ENCODE data around the gene FRAS1. TPM values are rescaled to one million over a fixed set of nuclear protein-coding genes. Genes with fewer than 3 reads are reported as not detected.

Gene FRAS1
- polyA plus RNA-seq, 2 of the 4 experiments (the other 2 are of a cell fraction), result 2.3 to 5.8 TPM

DNA sequence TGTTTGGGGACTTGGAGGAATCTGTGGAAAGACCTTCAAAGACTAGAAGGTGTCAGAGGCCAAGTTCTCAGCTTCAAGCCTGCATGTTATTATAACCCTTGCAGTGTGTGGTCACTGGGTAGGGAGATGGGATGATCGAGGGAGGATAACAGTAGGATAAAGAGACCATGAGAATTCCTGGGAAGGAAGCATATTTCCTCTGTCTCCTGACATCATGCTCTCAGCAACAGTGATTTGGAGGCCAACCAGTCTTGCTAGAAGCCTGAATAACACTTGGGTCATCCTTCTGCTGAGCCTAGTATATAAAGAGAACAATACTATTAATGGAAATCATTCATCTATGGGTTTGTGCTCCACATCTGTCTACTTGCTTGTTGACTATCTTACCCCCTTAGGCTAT lies 453.6 kb downstream of the FRAS1 start:
- FAIRE-seq, result no peak
- POLR2A ChIA-PET, result no interaction called here
- 6% methylated on average over 1 of the region's 1 CpG for WGBS (ENCODE audit: missing lambda C conversion rate)
- Histone ChIP-seq H3K4me2 (no peak overlapping the region), H3K4me1 (no peaks in the 10 kb centered on the region), H3K9me3 (no peaks in the 10 kb centered on the region), H3K27ac (no peak overlapping the region), H3K4me3 (no peak overlapping the region)
- CTCF ChIA-PET, result no interaction called here
- DNase-seq (ENCODE audit: low read depth in 1 of 2, low spot score in 1 of 2), result no peak
- ATAC-seq, result no peak
- TF ChIP-seq POLR2A (IDR thresholded peaks at IDR 0.05; ENCODE audit: low read length), result no peak
- no peak for TF ChIP-seq NPAS2 (CRISPR knock-in tag; IDR thresholded peaks at IDR 0.05; ENCODE audit: borderline replicate concordance)
- TF ChIP-seq KDM1A (IDR thresholded peaks at IDR 0.05; ENCODE audit: low read depth), result no peak
- TF ChIP-seq HEYL (CRISPR knock-in tag; IDR thresholded peaks at IDR 0.05), result no peak
- no peak for TF ChIP-seq CHD4 (IDR thresholded peaks at IDR 0.05; ENCODE audit: borderline replicate concordance)
- no peak for TF ChIP-seq CBX8 (IDR thresholded peaks at IDR 0.05)
- TF ChIP-seq JUNB (IDR thresholded peaks at IDR 0.05), result no peak
- no peak for TF ChIP-seq E2F6 (IDR thresholded peaks at IDR 0.05; ENCODE audit: borderline replicate concordance, low read depth)
- TF ChIP-seq FOXS1 (CRISPR knock-in tag; IDR thresholded peaks at IDR 0.05), result no peak

GRCh38 chr4:78512357-78512920 lies 455.3 kb downstream of the FRAS1 start:
- DNase-seq (ENCODE audit: low read depth in 1 of 2, low spot score in 1 of 2) (no peak), ATAC-seq (no peak), FAIRE-seq (no peak)
- Histone ChIP-seq H3K4me2 (no peak overlapping the region), H3K9me3 (no peaks in the 10 kb centered on the region), H3K4me1 (no peaks in the 10 kb centered on the region), H3K27ac (no peak overlapping the region), H3K4me3 (no peak overlapping the region)
- no peak for TF ChIP-seq SREBF2 (IDR thresholded peaks at IDR 0.05)
- no peak for TF ChIP-seq PHF8 (IDR thresholded peaks at IDR 0.05; ENCODE audit: borderline replicate concordance, low read depth)
- no peak for TF ChIP-seq POLR2AphosphoS2 (conservative IDR thresholded peaks at IDR 0.05; ENCODE audit: low read length)
- TF ChIP-seq FOXS1 (CRISPR knock-in tag; IDR thresholded peaks at IDR 0.05), result no peak
- no peak for TF ChIP-seq FOSL2 (IDR thresholded peaks at IDR 0.05)
- no peak for TF ChIP-seq FOSL2 (CRISPR knock-in tag; IDR thresholded peaks at IDR 0.05)
- TF ChIP-seq ZSCAN20 (CRISPR knock-in tag; IDR thresholded peaks at IDR 0.05), result no peak
- TF ChIP-seq PBX3 (IDR thresholded peaks at IDR 0.05), result no peak
- no peak for TF ChIP-seq TFCP2L1 (CRISPR knock-in tag; IDR thresholded peaks at IDR 0.05)
- TF ChIP-seq GATA3 (IDR thresholded peaks at IDR 0.05; ENCODE audit: borderline replicate concordance), result no peak
- no peak for TF ChIP-seq NR3C1 (IDR thresholded peaks at IDR 0.05)
- WGBS (ENCODE audit: missing lambda C conversion rate), result 54% methylated on average over 3 of the region's 3 CpGs
- ChIA-PET CTCF (interaction anchor here (0.9 to 1.6 kb wide), 2 partner anchors 453 to 552 kb away, joined by 3 to 8 read pairs; no protein-coding TSS in a partner anchor), POLR2A (no interaction called here)

DNA sequence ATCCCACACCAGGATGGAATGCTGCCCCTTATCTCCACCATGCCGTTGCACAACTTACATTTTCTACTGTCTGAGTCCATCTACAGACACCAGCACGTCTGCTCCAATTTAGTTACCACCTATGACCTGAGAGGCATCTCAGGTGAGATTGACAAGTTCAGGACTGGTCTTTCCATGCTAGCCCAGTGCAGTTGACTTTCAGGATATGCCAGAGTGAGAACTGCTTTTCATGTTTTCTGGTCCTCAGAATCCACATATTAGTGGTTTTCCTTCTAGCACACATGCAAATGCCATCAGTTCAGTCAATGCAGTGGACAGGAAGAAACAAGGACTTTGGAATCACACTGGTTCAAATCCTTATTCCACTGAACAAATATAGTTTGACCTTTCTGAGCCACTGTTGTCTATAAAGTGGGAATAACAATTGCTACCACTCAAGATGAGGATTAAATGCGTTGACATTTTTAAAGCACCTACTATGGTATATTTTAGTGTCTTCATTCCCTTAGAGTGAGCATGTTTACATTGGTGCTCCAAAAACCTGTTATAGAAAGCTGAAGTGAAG lies 456.4 kb downstream of the FRAS1 start:
- WGBS (ENCODE audit: missing lambda C conversion rate), result 61% methylated on average over 3 of the region's 3 CpGs
- Histone ChIP-seq H3K4me3 (no peak overlapping the region), H3K4me2 (no peak overlapping the region), H3K4me1 (no peaks in the 10 kb centered on the region), H3K9me3 (no peaks in the 10 kb centered on the region), H3K27ac (no peak overlapping the region)
- DNase-seq (ENCODE audit: low read depth in 1 of 2, low spot score in 1 of 2) (no peak), FAIRE-seq (no peak), ATAC-seq (no peak)
- POLR2A ChIA-PET, result no interaction called here
- CTCF ChIA-PET, result interaction anchor here (0.9 to 1.6 kb wide), 2 partner anchors 454 to 553 kb away, joined by 3 to 8 read pairs; no protein-coding TSS in a partner anchor
- TF ChIP-seq PBX3 (IDR thresholded peaks at IDR 0.05) (no peak), REST (IDR thresholded peaks at IDR 0.05) (no peak), MAX (IDR thresholded peaks at IDR 0.05) (no peak), TP53 (CRISPR knock-in tag; IDR thresholded peaks at IDR 0.05) (no peak), GATA3 (IDR thresholded peaks at IDR 0.05; ENCODE audit: borderline replicate concordance) (no peak), RFX5 (IDR thresholded peaks at IDR 0.05) (no peak), CBX2 (IDR thresholded peaks at IDR 0.05; ENCODE audit: borderline replicate concordance, low read depth) (no peak), RAD21 (conservative IDR thresholded peaks at IDR 0.05 in 1 of 2, IDR thresholded peaks at IDR 0.05 in 1 of 2) (no peak), ELK1 (IDR thresholded peaks at IDR 0.05; ENCODE audit: low read depth, low read length) (no peak)
